ENCODE measurements around the gene SELENOW. TPM values are rescaled to one million over a fixed set of nuclear protein-coding genes. Genes with fewer than 3 reads are reported as not detected.

SELENOW gene
- 100 to 1,000 TPM in 7 of 8 experiments, 10 to 100 TPM in 1; 99.2 to 427 (median 228) TPM for total RNA-seq

DNA sequence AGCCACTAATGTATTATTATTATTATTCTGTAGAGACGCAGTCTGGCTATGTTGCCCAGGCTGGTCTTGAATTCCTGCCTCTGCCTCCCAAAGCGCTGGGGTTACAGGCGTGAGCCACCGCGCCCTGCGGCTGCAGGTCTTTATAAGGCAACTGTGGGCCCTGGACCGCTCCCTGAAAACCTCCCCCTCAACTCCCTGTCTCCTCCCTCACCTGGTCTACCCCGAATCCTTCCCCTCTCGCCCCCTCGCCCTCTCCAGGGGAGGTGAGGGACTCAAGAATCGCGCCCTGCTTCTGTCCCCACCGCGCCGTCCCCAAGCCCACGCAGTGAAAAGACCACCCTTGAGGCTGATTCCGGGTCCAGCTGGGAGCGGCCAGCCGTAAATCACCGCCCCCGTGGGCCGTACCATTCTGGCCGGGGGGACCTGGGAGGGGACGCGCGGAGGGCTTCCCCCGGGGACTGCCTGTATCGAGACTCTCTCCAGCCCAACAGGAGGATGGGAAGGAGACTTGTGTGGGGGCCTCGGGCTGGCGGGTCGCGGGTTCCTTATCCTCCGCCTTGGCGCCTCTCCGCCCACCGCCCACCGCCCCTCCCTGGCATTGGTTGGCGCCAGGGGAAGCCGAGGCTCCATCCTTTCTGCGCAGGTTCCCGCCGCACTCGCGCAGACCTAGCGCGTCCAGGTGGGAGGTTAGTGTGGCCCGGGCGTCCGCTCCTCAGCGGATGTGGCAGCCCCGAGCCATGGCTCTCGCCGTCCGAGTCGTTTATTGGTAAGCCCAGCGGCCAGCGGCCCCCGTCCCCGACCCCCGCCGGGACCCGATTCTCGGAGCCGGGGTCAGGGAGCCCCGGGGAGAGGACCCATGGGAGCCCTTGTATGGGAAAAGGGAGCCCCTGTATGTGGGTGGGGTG, at the start of gene SELENOW:
Gene SELENOW, plus strand, starts transcription at position 655 of the 905 bp plus-strand sequence. Its CDS starts 83 bp downstream, at position 738.
- ATAC-seq (replicated peaks in 6 of 8) = peak; percentile 83 to 93 (median 88)
- WGBS, 10 experiments = 0 to 33% (median 9%) methylated on average over 3 to 14 of the region's 65 CpGs; no CpG with 5 or more reads in 6 of the 10 experiments
- peak within 1 kb of the TSS; percentile 86 to 100 (median 98) for H3K4me3 ChIP-seq
- in situ Hi-C loops (cut with MboI; ENCODE audit: low pct_unique_long_range_greater_than_20kb in 2 of 9, low sequenced_read_pairs in 9 of 9, unreplicated experiment in 9 of 9) = no loop called here
- peak within 1 kb of the TSS; percentile 99 for H3K27ac ChIP-seq
- peaks cover 15 to 19% of the 10 kb centered on the region in 2 donors for H3K4me1 ChIP-seq (replicated peaks in 1 of 2)

DNA sequence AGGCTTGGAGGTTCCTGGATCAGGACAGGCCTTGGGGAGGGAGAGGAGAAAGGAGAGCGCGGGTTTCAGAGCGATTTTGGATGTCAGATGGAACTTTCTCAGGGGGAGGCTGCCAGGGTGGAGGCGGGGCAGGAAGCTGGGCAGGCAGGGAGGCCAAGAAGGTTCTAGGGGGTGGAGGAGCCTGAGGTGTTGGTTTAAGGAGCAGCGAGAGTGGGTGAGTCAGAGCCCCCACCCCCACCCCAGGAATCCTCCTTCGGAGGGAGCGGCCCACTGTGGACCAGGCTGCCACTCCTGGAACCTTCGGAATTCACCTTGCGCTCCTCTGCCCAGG, 49.1 kb upstream of the SELENOW start:
- Histone ChIP-seq H3K4me3 (no peak overlapping the region), H3K4me1 (replicated peaks in 1 of 2) (peaks cover 0 to 8% of the 10 kb centered on the region in 2 donors), H3K27ac (no peak overlapping the region)
- WGBS, 10 experiments = 0 to 100% (median 43%) methylated on average over 1 to 5 of the region's 9 CpGs; no CpG with 5 or more reads in 2 of the 10 experiments
- in situ Hi-C loops (cut with MboI; ENCODE audit: low pct_unique_long_range_greater_than_20kb in 2 of 9, low sequenced_read_pairs in 9 of 9, unreplicated experiment in 9 of 9) = loop anchor here in 2 of 9 experiments (25.0 kb wide), 2 partner anchors 292 to 442 kb away; no protein-coding TSS in a partner anchor
- ATAC-seq (replicated peaks in 6 of 8) = peak; percentile 57 to 86 (median 65)

DNA sequence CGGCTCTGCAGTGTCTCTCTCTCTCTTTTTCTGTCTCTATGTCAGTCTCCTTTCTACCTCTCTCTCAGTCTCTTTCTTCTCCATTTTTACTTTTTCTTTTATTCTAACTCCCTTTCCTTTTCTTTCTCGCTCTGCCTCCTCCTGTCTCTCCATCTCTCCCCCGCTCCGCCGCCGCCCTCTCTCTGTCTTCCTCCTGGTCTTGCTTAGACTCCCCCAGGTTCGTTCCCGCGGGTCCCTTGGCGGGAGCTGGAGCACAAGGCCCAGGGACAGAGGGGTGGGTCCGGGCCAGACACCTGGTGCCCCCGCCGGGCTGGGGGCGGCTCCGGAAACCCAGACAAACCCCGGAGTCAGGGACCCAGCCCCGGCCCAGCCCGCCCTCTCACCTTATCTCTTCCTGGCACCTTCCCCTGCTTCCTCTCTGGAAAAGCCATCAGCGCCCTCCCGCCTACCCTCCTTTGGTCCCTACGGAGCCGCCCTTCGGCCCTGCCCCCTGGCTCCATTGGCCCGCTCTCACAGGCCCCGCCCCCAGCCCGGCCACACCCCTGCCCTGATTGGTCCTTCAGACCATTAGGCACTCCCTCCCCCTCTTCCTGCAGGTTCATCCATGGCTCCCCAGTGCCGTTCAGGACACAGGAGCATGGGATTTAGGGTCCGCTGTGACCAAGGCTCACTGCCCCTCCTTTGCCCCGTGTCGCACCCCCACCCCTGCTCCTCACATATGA, 48.5 kb upstream of the SELENOW start:
- WGBS, 10 experiments = 7 to 88% (median 46%) methylated on average over 5 to 11 of the region's 30 CpGs; no CpG with 5 or more reads in 4 of the 10 experiments
- Histone ChIP-seq H3K27ac (no peak overlapping the region), H3K4me3 (peak overlapping the region in 1 of 5 donors; percentile 26), H3K4me1 (replicated peaks in 1 of 2) (peaks cover 0 to 8% of the 10 kb centered on the region in 2 donors)
- in situ Hi-C loops (cut with MboI; ENCODE audit: low pct_unique_long_range_greater_than_20kb in 2 of 9, low sequenced_read_pairs in 9 of 9, unreplicated experiment in 9 of 9) = loop anchor here in 2 of 9 experiments (25.0 kb wide), 2 partner anchors 293 to 443 kb away; no protein-coding TSS in a partner anchor
- peak in 7 of 8 experiments; percentile 38 to 82 (median 52) for ATAC-seq (replicated peaks in 6 of 8)

DNA sequence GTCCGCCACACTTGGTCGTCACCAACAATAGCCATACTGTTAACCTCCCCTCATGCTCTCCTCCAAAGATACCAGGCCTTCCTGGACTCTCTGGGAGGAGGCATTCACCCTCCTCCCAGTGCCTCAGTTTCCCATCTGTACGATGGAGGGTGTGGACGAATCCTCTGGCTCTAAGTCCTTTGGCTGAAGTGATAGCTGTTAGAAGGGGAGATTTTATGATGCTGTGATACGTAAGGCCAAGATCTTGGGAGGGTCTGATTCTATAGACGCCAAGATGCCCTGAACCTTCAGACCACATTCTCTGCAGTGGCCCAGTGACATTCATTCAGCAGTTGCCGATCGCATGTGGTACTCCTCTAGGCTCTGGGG, 48.0 kb upstream of the SELENOW start:
- Histone ChIP-seq H3K27ac (no peak overlapping the region), H3K4me1 (replicated peaks in 1 of 2) (peaks cover 0 to 8% of the 10 kb centered on the region in 2 donors), H3K4me3 (no peak overlapping the region)
- no peak for ATAC-seq (replicated peaks in 6 of 8)
- in situ Hi-C loops (cut with MboI; ENCODE audit: low pct_unique_long_range_greater_than_20kb in 2 of 9, low sequenced_read_pairs in 9 of 9, unreplicated experiment in 9 of 9) = loop anchor here in 2 of 9 experiments (25.0 kb wide), 2 partner anchors 293 to 443 kb away; no protein-coding TSS in a partner anchor
- 72 to 100% (median 97%) methylated on average over 1 to 4 of the region's 8 CpGs; no CpG with 5 or more reads in 3 of the 10 experiments for WGBS, 10 experiments

DNA sequence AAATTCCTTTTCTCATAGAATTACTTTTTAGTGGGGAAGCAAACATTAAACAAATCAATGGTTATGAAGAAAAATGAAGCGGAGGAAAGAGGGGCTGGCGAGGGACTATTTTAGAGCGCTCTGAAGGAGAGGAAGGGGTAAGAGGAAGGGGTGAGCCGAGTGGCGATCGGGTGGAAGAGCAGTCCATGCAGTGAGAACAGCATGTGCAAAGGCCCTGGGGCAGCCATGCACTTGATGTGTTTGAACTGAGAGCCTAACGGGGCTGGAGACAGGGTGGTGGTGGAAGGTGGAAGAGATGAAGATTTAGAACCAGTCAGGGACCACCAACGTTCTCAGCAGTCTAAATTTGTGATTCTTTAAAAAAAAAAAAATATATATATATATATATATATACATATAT, 47.6 kb upstream of the SELENOW start:
- no peak for ATAC-seq (replicated peaks in 6 of 8)
- Histone ChIP-seq H3K27ac (no peak overlapping the region), H3K4me1 (replicated peaks in 1 of 2) (peaks cover 0 to 8% of the 10 kb centered on the region in 2 donors), H3K4me3 (no peak overlapping the region)
- 80 to 96% (median 91%) methylated on average over 2 to 8 of the region's 8 CpGs; no CpG with 5 or more reads in 4 of the 10 experiments for whole genome bisulfite sequencing, 10 experiments
- in situ Hi-C loops (cut with MboI; ENCODE audit: low pct_unique_long_range_greater_than_20kb in 2 of 9, low sequenced_read_pairs in 9 of 9, unreplicated experiment in 9 of 9) = loop anchor here in 2 of 9 experiments (25.0 kb wide), 2 partner anchors 294 to 444 kb away; no protein-coding TSS in a partner anchor

DNA sequence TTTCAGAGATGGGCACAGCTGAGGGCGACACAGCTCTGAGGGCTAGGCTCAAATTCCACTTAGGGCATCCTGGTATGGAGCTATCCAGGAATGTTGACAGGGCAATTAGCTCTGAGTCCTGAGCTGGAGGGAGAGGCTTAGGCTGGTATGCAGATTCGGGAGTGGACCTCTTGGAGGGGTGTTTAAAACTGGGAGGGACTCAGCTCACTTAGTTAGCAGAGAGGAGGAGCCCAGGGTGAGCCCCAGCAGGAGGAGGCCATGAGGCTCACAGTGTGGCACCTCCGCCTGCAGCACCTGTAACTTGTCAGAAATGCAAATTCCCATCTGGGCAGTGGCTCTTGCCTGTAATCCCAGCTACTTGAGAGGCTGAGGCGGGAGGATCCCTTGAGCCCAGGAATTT, 43.4 kb upstream of the SELENOW start:
- ATAC-seq (replicated peaks in 6 of 8) = peak in 3 of 8 experiments; percentile 97 to 100 (median 99)
- Histone ChIP-seq H3K4me3 (no peak overlapping the region), H3K27ac (no peak overlapping the region), H3K4me1 (replicated peaks in 1 of 2) (no peaks in the 10 kb centered on the region)
- in situ Hi-C loops (cut with MboI; ENCODE audit: low pct_unique_long_range_greater_than_20kb in 2 of 9, low sequenced_read_pairs in 9 of 9, unreplicated experiment in 9 of 9) = loop anchor here in 2 of 9 experiments (25.0 kb wide), 2 partner anchors 298 to 448 kb away; no protein-coding TSS in a partner anchor
- WGBS, 10 experiments = 0 to 63% (median 20%) methylated on average over 1 to 2 of the region's 4 CpGs; no CpG with 5 or more reads in 3 of the 10 experiments

DNA sequence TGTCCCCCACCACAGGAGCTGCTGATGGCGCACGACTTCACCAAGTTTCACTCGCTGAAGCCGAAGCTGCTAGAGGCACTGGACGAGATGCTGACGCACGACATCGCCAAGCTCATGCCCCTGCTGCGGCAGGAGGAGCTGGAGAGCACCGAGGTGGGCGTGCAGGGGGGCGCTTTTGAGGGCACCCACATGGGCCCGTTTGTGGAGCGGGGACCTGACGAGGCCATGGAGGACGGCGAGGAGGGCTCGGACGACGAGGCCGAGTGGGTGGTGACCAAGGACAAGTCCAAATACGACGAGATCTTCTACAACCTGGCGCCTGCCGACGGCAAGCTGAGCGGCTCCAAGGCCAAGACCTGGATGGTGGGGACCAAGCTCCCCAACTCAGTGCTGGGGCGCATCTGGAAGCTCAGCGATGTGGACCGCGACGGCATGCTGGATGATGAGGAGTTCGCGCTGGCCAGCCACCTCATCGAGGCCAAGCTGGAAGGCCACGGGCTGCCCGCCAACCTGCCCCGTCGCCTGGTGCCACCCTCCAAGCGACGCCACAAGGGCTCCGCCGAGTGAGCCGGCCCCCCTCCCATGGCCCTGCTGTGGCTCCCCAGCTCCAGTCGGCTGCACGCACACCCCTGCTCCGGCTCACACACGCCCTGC, 37.5 kb upstream of the SELENOW start:
- in situ Hi-C loops (cut with MboI; ENCODE audit: low pct_unique_long_range_greater_than_20kb in 2 of 9, low sequenced_read_pairs in 9 of 9, unreplicated experiment in 9 of 9) = loop anchor here in 2 of 9 experiments (25.0 kb wide), 2 partner anchors 304 to 454 kb away; no protein-coding TSS in a partner anchor
- no peak for ATAC-seq (replicated peaks in 6 of 8)
- 76 to 80% (median 80%) methylated on average over 2 to 20 of the region's 48 CpGs; no CpG with 5 or more reads in 7 of the 10 experiments for WGBS, 10 experiments
- H3K27ac ChIP-seq = no peak overlapping the region
- no peak overlapping the region for H3K4me3 ChIP-seq
- H3K4me1 ChIP-seq (replicated peaks in 1 of 2) = peaks cover 4 to 18% of the 10 kb centered on the region in 2 donors

DNA sequence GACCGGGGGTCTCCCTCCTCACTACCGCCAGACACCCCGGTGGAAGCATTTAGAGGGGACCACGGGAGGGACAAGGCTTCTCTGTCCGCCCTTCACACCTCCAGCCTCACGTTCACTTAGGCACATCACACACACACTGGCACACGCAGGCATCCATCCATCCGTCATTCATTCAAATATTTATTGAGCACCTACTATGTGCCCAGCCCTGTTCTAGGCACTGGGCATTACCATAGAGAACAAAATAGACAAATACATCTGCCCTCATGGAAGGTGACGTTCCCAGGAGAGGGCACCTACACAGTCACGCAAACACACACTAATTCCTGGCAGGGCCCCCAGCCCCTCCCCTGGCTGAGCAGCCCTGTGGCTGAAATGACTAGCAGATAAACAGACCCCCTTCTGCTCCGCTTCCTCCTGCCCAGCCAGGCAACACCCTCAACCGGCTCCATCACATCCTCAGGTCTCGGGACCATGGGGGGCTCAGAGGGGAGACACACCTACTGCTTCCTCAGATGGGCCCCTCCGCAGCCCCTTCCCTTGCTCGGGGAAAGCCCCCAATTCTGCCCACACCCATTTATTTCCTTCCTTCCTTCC, 36.9 kb upstream of the SELENOW start:
- H3K4me3 ChIP-seq = no peak overlapping the region
- in situ Hi-C loops (cut with MboI; ENCODE audit: low pct_unique_long_range_greater_than_20kb in 2 of 9, low sequenced_read_pairs in 9 of 9, unreplicated experiment in 9 of 9) = loop anchor here in 2 of 9 experiments (25.0 kb wide), 2 partner anchors 304 to 454 kb away; no protein-coding TSS in a partner anchor
- peaks cover 9 to 24% of the 10 kb centered on the region in 2 donors for H3K4me1 ChIP-seq (replicated peaks in 1 of 2)
- no peak for ATAC-seq (replicated peaks in 6 of 8)
- 72 to 100% (median 76%) methylated on average over 1 to 9 of the region's 15 CpGs; no CpG with 5 or more reads in 1 of the 10 experiments for WGBS, 10 experiments
- H3K27ac ChIP-seq = no peak overlapping the region

DNA sequence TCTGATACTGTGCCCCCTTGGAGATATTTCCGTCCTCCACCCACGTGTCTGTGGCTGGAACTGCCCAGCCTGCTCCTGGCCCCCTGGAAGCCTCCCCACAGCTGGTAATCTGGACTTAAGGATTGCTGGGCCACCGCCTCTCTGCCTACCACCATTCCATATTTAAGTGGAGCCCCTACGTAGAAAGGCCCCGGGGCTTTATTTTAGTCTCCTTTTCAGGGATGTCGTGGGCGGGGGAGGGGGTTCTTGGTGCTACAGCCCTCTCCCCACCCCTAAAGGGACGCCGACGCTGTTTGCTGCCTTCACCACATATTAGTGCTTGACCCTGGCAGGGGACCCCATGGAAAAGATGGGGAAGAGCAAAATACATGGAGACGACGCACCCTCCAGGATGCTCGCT, 35.9 kb upstream of the SELENOW start:
- 0 to 68% (median 20%) methylated on average over 1 to 6 of the region's 13 CpGs; no CpG with 5 or more reads in 7 of the 10 experiments for WGBS, 10 experiments
- no peak overlapping the region for H3K4me3 ChIP-seq
- peak overlapping the region in 1 of 2 donors; percentile 47 for H3K27ac ChIP-seq
- H3K4me1 ChIP-seq (replicated peaks in 1 of 2) = peaks cover 9 to 25% of the 10 kb centered on the region in 2 donors
- in situ Hi-C loops (cut with MboI; ENCODE audit: low pct_unique_long_range_greater_than_20kb in 2 of 9, low sequenced_read_pairs in 9 of 9, unreplicated experiment in 9 of 9) = loop anchor here in 2 of 9 experiments (25.0 kb wide), 2 partner anchors 305 to 455 kb away; no protein-coding TSS in a partner anchor
- peak in 2 of 8 experiments; percentile 1 to 5 for ATAC-seq (replicated peaks in 6 of 8)

DNA sequence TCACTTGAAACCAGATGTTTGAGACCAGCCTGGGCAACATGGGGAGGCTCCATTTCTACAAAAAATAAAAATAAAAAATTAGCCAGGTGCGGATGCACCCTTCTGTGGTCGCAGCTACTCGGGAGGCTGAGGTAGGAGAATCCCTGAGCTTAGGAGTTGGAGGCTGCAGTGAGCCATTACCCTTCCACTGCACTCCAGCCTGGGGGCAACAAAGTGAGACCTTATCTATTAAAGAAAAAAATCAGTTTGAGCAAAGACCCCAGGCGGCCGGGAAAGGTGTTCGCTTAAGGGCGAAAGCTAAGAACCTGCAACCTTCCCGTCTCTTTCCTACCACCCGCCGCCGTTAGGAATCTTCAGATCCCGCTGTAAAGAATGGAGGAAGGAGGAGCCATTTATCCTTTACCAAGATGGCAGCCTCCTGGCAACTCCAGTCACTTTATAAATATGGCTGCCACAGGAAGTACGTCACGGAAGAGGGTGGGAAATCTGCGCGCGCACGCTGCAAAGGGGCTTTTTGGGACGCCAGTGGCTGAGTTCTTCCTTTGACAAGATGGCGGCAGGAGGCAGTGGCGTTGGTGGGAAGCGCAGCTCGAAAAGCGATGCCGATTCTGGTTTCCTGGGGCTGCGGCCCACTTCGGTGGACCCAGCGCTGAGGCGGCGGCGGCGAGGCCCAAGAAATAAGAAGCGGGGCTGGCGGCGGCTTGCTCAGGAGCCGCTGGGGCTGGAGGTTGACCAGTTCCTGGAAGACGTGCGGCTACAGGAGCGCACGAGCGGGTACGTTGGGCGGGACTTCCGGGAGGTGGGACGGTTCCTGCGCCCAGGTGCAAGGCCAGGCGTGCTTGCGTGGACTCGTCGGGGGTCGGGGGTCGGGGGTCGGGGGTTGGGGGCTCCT, 33.2 kb upstream of the SELENOW start, which contains the start of gene NOP53:
Gene NOP53, plus strand, starts transcription at position 537 of the 892 bp plus-strand sequence. Its CDS starts 14 bp downstream, at position 551.
- WGBS, 10 experiments = 0 to 30% (median 10%) methylated on average over 1 to 22 of the region's 53 CpGs; no CpG with 5 or more reads in 1 of the 10 experiments
- Histone ChIP-seq H3K27ac (peak within 1 kb of the TSS; percentile 99), H3K4me1 (replicated peaks in 1 of 2) (peaks cover 9 to 25% of the 10 kb centered on the region in 2 donors), H3K4me3 (peak within 1 kb of the TSS; percentile 93 to 99 (median 97))
- in situ Hi-C loops (cut with MboI; ENCODE audit: low pct_unique_long_range_greater_than_20kb in 2 of 9, low sequenced_read_pairs in 9 of 9, unreplicated experiment in 9 of 9) = loop anchor here in 2 of 9 experiments (25.0 kb wide), 2 partner anchors 308 to 458 kb away; no protein-coding TSS in a partner anchor
- peak; percentile 44 to 78 (median 67) for ATAC-seq (replicated peaks in 6 of 8)

All from motor neuron (in vitro differentiated cells).